Psoas muscle (tissue), 8 donors: ENCODE data around the gene AHRR. TPM values are rescaled to one million over a fixed set of nuclear protein-coding genes. Genes with fewer than 3 reads are reported as not detected.

Source experiments
- ATAC-seq, 4 donors: fragments of 200-7000 bp; cut with Tn5 transposase; one replicate each; pipeline ENCODE4 v1.9.1; 2020; ENCODE audit warnings: moderate library complexity in 3 of 4, mild to moderate bottlenecking in 2 of 4
- DNase-seq, 2 donors: peaks; one replicate each; pipeline ENCODE4 v3.0.0-alpha.2; 2020
- H3K27ac ChIP-seq: fragments of 200-600 bp; one replicate; pipeline ENCODE4 v1.8.0; 2022
- H3K27me3 ChIP-seq, 3 donors: fragments of 200-600 bp in 1 of 3; one replicate each; pipeline versions ENCODE4 v1.6.1 to v1.8.0; 2013 to 2022; ENCODE audit warnings: low read length in 2 of 3, mild to moderate bottlenecking in 2 of 3, moderate library complexity in 1 of 3; ENCODE audit not compliant: insufficient read depth in 3 of 3
- H3K36me3 ChIP-seq, 2 donors: fragments of 200-600 bp in 1 of 2; one replicate each; pipeline versions ENCODE4 v1.6.1 to v1.8.0; 2013 to 2022; ENCODE audit warnings: low read depth in 1 of 2, mild to moderate bottlenecking in 1 of 2, moderate library complexity in 1 of 2; ENCODE audit not compliant: insufficient read depth in 1 of 2
- H3K4me1 ChIP-seq: fragments of 200-600 bp; one replicate; pipeline ENCODE4 v1.8.0; 2022
- H3K4me3 ChIP-seq: fragments of 200-600 bp; one replicate; pipeline ENCODE4 v1.8.0; 2022; ENCODE audit warnings: mild to moderate bottlenecking
- H3K9me3 ChIP-seq: fragments of 200-600 bp; one replicate; pipeline ENCODE4 v1.8.0; 2022
- CTCF ChIP-seq: fragments of 200-600 bp; IDR thresholded peaks from one replicate; pipeline ENCODE4 v1.8.0; 2022; ENCODE audit warnings: antibody characterized with exemption
- WGBS, 3 donors: extraction: QIAGEN DNeasy Blood & Tissue Kit; methylation state at CpG; one replicate each; pipeline versions ENCODE4 v1.1.6 to v1.1.7; 2013; 5-methylcytosine and 5-hydroxymethylcytosine counted together
- intact Hi-C, 2 donors: fragments of 100-400 bp; cut with DNase I; formaldehyde crosslinking; loops; one replicate each; pipeline versions ENCODE4 v1.11.0 to v1.14.2; 2022
- polyA plus RNA-seq, 3 donors: library from polyadenylated mRNA; stranded (reverse); fragments of 200-250 nt; gene quantifications; one replicate each; pipeline ENCODE4 v1.2.3, GENCODE V29; 2013
- total RNA-seq, 4 donors: library from RNA; stranded (reverse); fragmentation: NEBNext Ultra II Directional in 2 of 4; extraction: Animal tissue kit (Norgen Biotek cat#: 25700) in 2 of 4; gene quantifications; one replicate each; pipeline versions ENCODE4 v1.2.1 to v1.2.4, GENCODE V29; 2021 to 2023
- donor health status: healthy with polysubstance abuse.
- donor health status: DM: no; HTN: no; CAD: no; lungs with moderate emphysema.
- donor health status: Bipolar disorder and iron deficiency.
- donor health status: healthy.
- donor health status: DM: yes; HTN: yes; CAD: no.
- donor health status: DM: no; HTN: no; CAD: no.
- donor health status: DM: no; HTN: no; CAD: no.
- donor health status: DM: yes; HTN: yes; CAD: no.

AHRR gene
- total and polyA plus RNA-seq, 7 donors: 0.10 to 7.4 (median 0.45) TPM

DNA sequence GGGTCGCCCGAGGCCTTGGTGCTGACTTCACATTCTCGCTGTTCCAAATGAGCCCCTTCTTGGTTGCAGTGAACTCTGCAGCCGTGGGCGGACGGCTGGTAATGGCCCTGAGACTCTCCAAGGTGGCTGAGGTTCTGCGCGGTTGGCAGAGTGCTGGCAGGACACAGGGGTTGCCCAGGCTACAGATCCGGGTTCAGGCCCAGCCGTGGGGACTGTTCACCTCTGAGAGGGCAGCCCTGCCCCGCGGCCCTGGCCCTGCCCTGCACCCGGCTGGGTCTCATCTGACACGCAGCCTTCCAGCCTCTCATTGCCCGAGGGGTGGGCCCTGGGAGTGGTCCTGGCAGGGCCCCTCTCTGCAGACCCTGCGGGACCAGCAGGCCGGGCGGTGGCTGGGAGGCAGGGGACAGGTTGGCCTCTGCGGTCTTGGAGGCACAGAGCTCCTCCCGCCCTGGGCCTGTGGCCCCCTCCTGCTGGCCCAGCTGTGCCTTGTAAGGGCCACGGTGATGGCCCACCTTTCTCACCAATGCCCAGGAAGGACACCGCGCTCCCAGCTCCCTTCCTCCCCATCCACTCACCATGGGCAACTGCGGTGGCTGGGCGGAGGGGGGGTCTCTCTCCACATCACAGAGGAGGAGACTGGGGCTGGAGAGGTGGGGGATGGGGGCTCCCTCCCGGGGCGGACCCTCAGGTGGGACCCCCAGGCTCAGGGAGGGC is 51.6 kb downstream of the AHRR start:
- H3K4me3 ChIP-seq: no peak overlapping the region
- H3K4me1 ChIP-seq: no peaks in the 10 kb centered on the region
- H3K36me3 ChIP-seq: no peaks in the 10 kb centered on the region
- intact Hi-C loops: no loop called here
- DNase-seq (no peak), ATAC-seq (no peak)
- 61 to 71% (median 70%) methylated on average over 24 to 27 of the region's 27 CpGs for WGBS, 3 donors
- no peak overlapping the region for H3K27ac ChIP-seq
- peaks cover 0 to 41% (median 9%) of the 10 kb centered on the region in 3 donors for H3K27me3 ChIP-seq
- no peak for TF ChIP-seq CTCF
- H3K9me3 ChIP-seq: no peaks in the 10 kb centered on the region

GRCh38 chr5:373710-374602 is 52.4 kb downstream of the AHRR start:
- DNase-seq (peak in 1 of 2 donors; percentile 44), ATAC-seq (no peak)
- H3K27ac ChIP-seq: no peak overlapping the region
- no peaks in the 10 kb centered on the region for H3K4me1 ChIP-seq
- intact Hi-C loops: no loop called here
- peaks cover 0 to 39% (median 9%) of the 10 kb centered on the region in 3 donors for H3K27me3 ChIP-seq
- TF ChIP-seq CTCF: no peak
- H3K9me3 ChIP-seq: no peaks in the 10 kb centered on the region
- 3 to 6% (median 5%) methylated on average over 35 to 86 of the region's 86 CpGs for WGBS, 3 donors
- H3K4me3 ChIP-seq: peak overlapping the region; percentile 41
- H3K36me3 ChIP-seq: no peaks in the 10 kb centered on the region

DNA sequence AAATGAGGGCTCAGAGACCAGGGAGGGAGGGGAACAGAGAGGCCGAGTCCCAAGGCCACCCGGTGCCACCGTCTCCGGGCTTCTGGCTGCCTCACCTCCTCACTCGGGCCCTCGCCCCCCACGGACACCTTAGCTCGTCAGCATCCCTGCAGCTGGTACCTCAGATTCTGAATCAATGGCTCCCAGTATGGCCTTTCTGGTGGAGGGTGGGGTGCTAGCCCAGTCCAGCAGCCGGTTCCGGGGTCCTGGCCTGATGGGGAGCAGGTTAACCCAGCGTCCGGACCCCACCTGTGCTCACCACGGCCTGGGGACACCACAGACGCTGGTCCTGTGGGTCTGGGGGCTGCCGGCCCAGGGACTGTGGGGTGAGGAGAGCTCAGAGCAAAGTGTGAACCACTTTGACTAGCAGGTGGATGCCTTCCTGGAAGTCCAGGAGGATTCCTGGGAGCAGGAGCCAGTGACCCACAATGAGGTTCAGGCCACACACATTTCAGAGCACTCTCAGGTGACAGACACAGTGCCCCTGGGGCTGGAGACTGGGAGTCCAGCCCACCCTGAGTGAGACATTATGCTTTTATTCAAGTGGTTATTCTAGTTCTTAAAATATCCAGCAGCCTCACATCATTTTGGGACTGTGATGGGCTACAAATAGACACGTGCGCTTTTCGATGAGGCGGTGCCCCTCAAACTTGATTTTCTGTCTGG is 53.3 kb downstream of the AHRR start:
- Histone ChIP-seq H3K4me1 (no peaks in the 10 kb centered on the region), H3K36me3 (no peaks in the 10 kb centered on the region), H3K27ac (no peak overlapping the region), H3K4me3 (no peak overlapping the region), H3K27me3 (peaks cover 0 to 35% (median 9%) of the 10 kb centered on the region in 3 donors), H3K9me3 (no peaks in the 10 kb centered on the region)
- DNase-seq (no peak), ATAC-seq (no peak)
- TF ChIP-seq CTCF: no peak
- intact Hi-C loops: no loop called here
- WGBS, 3 donors: 75 to 78% (median 77%) methylated on average over 19 of the region's 19 CpGs

DNA sequence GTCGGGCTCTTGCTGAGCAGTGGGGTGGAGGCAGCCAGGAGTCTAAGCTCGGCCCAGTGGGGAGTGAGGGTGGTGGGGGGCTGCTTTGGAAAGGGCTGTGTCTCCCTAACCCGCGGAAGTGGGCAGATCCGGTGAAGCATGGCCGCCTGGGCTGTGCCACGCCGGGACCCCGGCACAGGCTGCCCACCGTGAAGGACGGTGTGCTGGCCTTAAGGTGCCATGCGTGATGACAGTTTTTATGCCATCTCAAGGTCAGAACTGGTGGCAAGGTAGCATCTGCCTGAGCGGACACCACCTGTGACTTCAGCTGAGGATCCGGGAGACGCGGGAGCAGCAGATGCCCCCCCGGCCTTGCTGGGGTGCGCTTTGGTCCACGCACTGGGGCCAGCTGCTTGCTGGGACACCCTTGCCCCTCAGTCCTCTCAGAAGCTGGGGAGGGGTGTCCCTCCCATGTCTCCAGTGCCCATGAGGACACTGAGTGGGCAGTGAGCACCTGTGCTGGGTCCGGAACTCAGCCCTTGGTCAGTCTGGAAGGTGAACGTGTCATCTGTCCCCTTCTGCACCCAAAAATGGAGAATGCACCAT is 53.9 kb downstream of the AHRR start:
- Histone ChIP-seq H3K36me3 (no peaks in the 10 kb centered on the region), H3K4me3 (no peak overlapping the region), H3K9me3 (no peaks in the 10 kb centered on the region), H3K4me1 (no peaks in the 10 kb centered on the region), H3K27me3 (peaks cover 0 to 35% (median 9%) of the 10 kb centered on the region in 3 donors), H3K27ac (no peak overlapping the region)
- intact Hi-C loops: no loop called here
- TF ChIP-seq CTCF: no peak
- no peak for DNase-seq
- no peak for ATAC-seq
- WGBS, 3 donors: 89 to 93% (median 90%) methylated on average over 21 of the region's 21 CpGs
